Transverse colon (tissue), 4 donors: ENCODE measurements around the gene KRTAP10-10.

Experiments used
- CTCF ChIP-seq, 5 experiments: fragments of 200-600 bp in 3 of 5; fragments of 450-650 bp in 2 of 5; sonication (generic) in 3 of 5; IDR thresholded peaks; 1 replicate in 2 of 5; 2 replicates in 3 of 5; pipeline ENCODE4 v1.5.1; 2016 to 2017; ENCODE audit warnings: antibody characterized with exemption in 5 of 5, inconsistent platforms in 3 of 5, mild to moderate bottlenecking in 2 of 5, moderate library complexity in 1 of 5
- EP300 ChIP-seq: sonication (generic); formaldehyde crosslinking; IDR thresholded peaks from one replicate; pipeline ENCODE4 v1.6.1; 2017; ENCODE audit warnings: antibody characterized with exemption, low read depth
- POLR2A ChIP-seq: fragments of 450-650 bp; IDR thresholded peaks from one replicate; pipeline ENCODE4 v1.6.1; 2016; ENCODE audit warnings: antibody characterized with exemption, mild to moderate bottlenecking, moderate library complexity
- POLR2AphosphoS5 ChIP-seq, 3 donors: sonication (generic); formaldehyde crosslinking; IDR thresholded peaks; one replicate each; pipeline ENCODE4 v1.6.1; 2016; ENCODE audit warnings: antibody characterized with exemption in 3 of 3

- no peak for TF ChIP-seq CTCF (IDR thresholded peaks at IDR 0.05)
- TF ChIP-seq POLR2A = no peak
- no peak for TF ChIP-seq POLR2AphosphoS5 (IDR thresholded peaks at IDR 0.05)
- TF ChIP-seq EP300 = no peak
These were observed 50.5 kb downstream of the KRTAP10-10 start for GRCh38 chr21:44687671-44688070.
